SK-N-SH (cell line): ENCODE measurements around the gene BCAS3. TPM values are rescaled to one million over a fixed set of nuclear protein-coding genes. Genes with fewer than 3 reads are reported as not detected.

ENCODE experiments used
- CTCF ChIA-PET: fragments of 300-600, 350-600 bp; formaldehyde crosslinking; extraction: SDS; loops from one replicate; lab custom pipeline; 2021; lab: Yijun Ruan, JAX
- POLR2A ChIA-PET: fragments of 350-600 bp; sonication (Branson Sonifier 250); formaldehyde crosslinking; extraction: SDS; loops from one replicate; lab custom pipeline; 2020; ENCODE audit warnings: antibody characterized with exemption, inconsistent platforms; lab: Yijun Ruan, JAX
- DNase-seq: peaks from one replicate; pipeline ENCODE4 v3.0.0; 2012
- H2AFZ ChIP-seq: fragments of 200-600 bp; sonication (generic); 2 replicates; pipeline ENCODE4 v1.8.1; 2016; ENCODE audit warnings: antibody characterized with exemption, mild to moderate bottlenecking, low read depth
- H3F3A ChIP-seq: fragments of 200-600 bp; sonication (generic); replicated peaks from 2 replicates; pipeline ENCODE3; 2016; ENCODE audit warnings: antibody characterized with exemption, mild to moderate bottlenecking; ENCODE audit not compliant: insufficient read depth
- H3K27ac ChIP-seq, 2 experiments: fragments of 200-500 bp in 1 of 2; fragments of 200-600 bp in 1 of 2; sonication (Bioruptor generic) in 1 of 2; sonication (generic), shearing (Covaris generic) in 1 of 2; 2 replicates each; pipeline versions ENCODE4 v1.5.1 to v1.6.1; 2014 to 2016; ENCODE audit warnings: low read depth in 2 of 2, inconsistent platforms in 1 of 2, low read length in 1 of 2, mild to moderate bottlenecking in 1 of 2, mixed read lengths in 1 of 2
- H3K27me3 ChIP-seq: fragments of 200-600 bp; sonication (generic), shearing (Covaris generic); 2 replicates; pipeline ENCODE4 v1.6.1; 2016; ENCODE audit warnings: mixed run types; ENCODE audit not compliant: insufficient read depth
- H3K36me3 ChIP-seq, 2 experiments: fragments of 200-500 bp in 1 of 2; fragments of 200-600 bp in 1 of 2; sonication (Bioruptor generic) in 1 of 2; sonication (generic) in 1 of 2; replicated peaks in 1 of 2; 2 replicates each; pipeline versions ENCODE3 to v1.5.1; 2014 to 2016; ENCODE audit warnings: low read length in 1 of 2, mild to moderate bottlenecking in 1 of 2; ENCODE audit not compliant: insufficient read depth in 2 of 2, control insufficient read depth in 1 of 2
- H3K4me1 ChIP-seq, 2 experiments: fragments of 200-500 bp in 1 of 2; fragments of 200-600 bp in 1 of 2; sonication (Bioruptor generic) in 1 of 2; sonication (generic), shearing (Covaris generic) in 1 of 2; 2 replicates each; pipeline versions ENCODE4 v1.5.1 to v1.6.1; 2014 to 2016; ENCODE audit warnings: low read depth in 1 of 2, low read length in 1 of 2, mixed run types in 1 of 2; ENCODE audit not compliant: insufficient read depth in 2 of 2, control insufficient read depth in 1 of 2
- H3K4me2 ChIP-seq: fragments of 200-600 bp; sonication (generic), shearing (Covaris generic); 2 replicates; pipeline ENCODE4 v1.6.1; 2017; ENCODE audit warnings: mixed run types
- H3K4me3 ChIP-seq, 2 experiments: fragments of 200-500 bp in 1 of 2; fragments of 200-600 bp in 1 of 2; sonication (Bioruptor generic) in 1 of 2; sonication (generic), shearing (Covaris generic) in 1 of 2; 2 replicates each; pipeline versions ENCODE4 v1.5.1 to v1.8.1; 2014 to 2016; ENCODE audit warnings: low read depth in 2 of 2, inconsistent platforms in 1 of 2, low read length in 1 of 2, mild to moderate bottlenecking in 1 of 2, mixed read lengths in 1 of 2, moderate library complexity in 1 of 2
- H3K79me2 ChIP-seq: fragments of 200-600 bp; sonication (generic); 2 replicates; pipeline ENCODE4 v1.8.1; 2017; ENCODE audit warnings: mild to moderate bottlenecking; ENCODE audit not compliant: insufficient read depth
- H3K9ac ChIP-seq: fragments of 200-600 bp; sonication (generic); 2 replicates; pipeline ENCODE4 v1.6.1; 2017; ENCODE audit warnings: mixed run types
- H3K9me2 ChIP-seq: fragments of 200-600 bp; sonication (generic); 2 replicates; pipeline ENCODE4 v1.6.1; 2017; ENCODE audit warnings: mixed run types
- H3K9me3 ChIP-seq: fragments of 200-600 bp; sonication (generic); 2 replicates; pipeline ENCODE4 v1.6.1; 2017; ENCODE audit warnings: mixed run types, mild to moderate bottlenecking, moderate library complexity
- H4K20me1 ChIP-seq: fragments of 200-600 bp; sonication (generic); 2 replicates; pipeline ENCODE4 v1.6.1; 2017; ENCODE audit warnings: mild to moderate bottlenecking, mixed run types; ENCODE audit not compliant: insufficient read depth
- CHD2 ChIP-seq: fragments of 150-350 bp; IDR thresholded peaks from 2 replicates; pipeline ENCODE4 v1.6.1; 2018; ENCODE audit warnings: low read length; ENCODE audit not compliant: partially characterized antibody
- EP300 ChIP-seq, 2 experiments: IDR thresholded peaks; 2 replicates each; pipeline versions ENCODE4 v1.4.0 to v1.6.1; 2012; ENCODE audit warnings: borderline replicate concordance in 1 of 2, low read depth in 1 of 2, low read length in 1 of 2
- EZH2phosphoT487 ChIP-seq: fragments of 200-600 bp; sonication (generic); IDR thresholded peaks from 2 replicates; pipeline ENCODE4 v1.6.1; 2017; ENCODE audit warnings: low read depth, mixed run types, mild to moderate bottlenecking, antibody characterized with exemption, moderate library complexity, borderline replicate concordance
- FOXM1 ChIP-seq: IDR thresholded peaks from 2 replicates; pipeline ENCODE4 v1.4.0; 2012; ENCODE audit warnings: low read depth, mild to moderate bottlenecking
- GABPA ChIP-seq: IDR thresholded peaks from 2 replicates; pipeline ENCODE4 v1.4.0; 2012; ENCODE audit warnings: low read depth, mild to moderate bottlenecking
- GATA2 ChIP-seq: sonication (generic); formaldehyde crosslinking; IDR thresholded peaks from 2 replicates; pipeline ENCODE4 v1.5.0; 2020; ENCODE audit warnings: mild to moderate bottlenecking, missing genetic modification reagents
- MAX ChIP-seq: IDR thresholded peaks from 2 replicates; pipeline ENCODE4 v1.4.0; 2012; ENCODE audit warnings: low read depth
- NRF1 ChIP-seq: IDR thresholded peaks from 2 replicates; pipeline ENCODE4 v1.6.1; 2012; ENCODE audit warnings: low read depth, mild to moderate bottlenecking, low read length
- POLR2AphosphoS5 ChIP-seq: IDR thresholded peaks from 2 replicates; pipeline ENCODE4 v1.6.1; 2012; ENCODE audit warnings: low read depth, low read length
- RAD21 ChIP-seq: IDR thresholded peaks from 2 replicates; pipeline ENCODE4 v1.6.1; 2012; ENCODE audit warnings: mild to moderate bottlenecking, low read length
- RCOR1 ChIP-seq: fragments of 150-350 bp; IDR thresholded peaks from 2 replicates; pipeline ENCODE4 v1.6.1; 2017; ENCODE audit warnings: antibody characterized with exemption, low read length
- RFX5 ChIP-seq: IDR thresholded peaks from 2 replicates; pipeline ENCODE4 v1.6.1; 2012; ENCODE audit warnings: mild to moderate bottlenecking, improper control_type of control experiment, low read length
- RXRA ChIP-seq: IDR thresholded peaks from 2 replicates; pipeline ENCODE4 v1.4.0; 2012; ENCODE audit warnings: low read depth, mild to moderate bottlenecking, borderline replicate concordance
- YY1 ChIP-seq: IDR thresholded peaks from 2 replicates; pipeline ENCODE4 v1.4.0; 2012; ENCODE audit warnings: low read depth, mild to moderate bottlenecking
- WGBS: methylation state at CpG from one replicate; pipeline ENCODE4 v1.1.6; 2017; ENCODE audit warnings: low lambda C conversion rate; 5-methylcytosine and 5-hydroxymethylcytosine counted together
- polyA plus RNA-seq, 3 experiments: library from polyadenylated mRNA; depleted of rRNA; stranded (reverse); fragments of >200 nt; gene quantifications; 2 replicates each; pipeline ENCODE4 v1.2.3, GENCODE V29; 2012
- TF ChIP-seq, protein P1 (sequence below): IDR thresholded peaks from 2 replicates; pipeline ENCODE4 v1.4.0; 2012; ENCODE audit warnings: low read depth, borderline replicate concordance
- TF ChIP-seq, protein P2 (sequence below): IDR thresholded peaks from 2 replicates; pipeline ENCODE4 v1.4.0; 2012; ENCODE audit warnings: low read depth, borderline replicate concordance
- TF ChIP-seq, protein P3 (sequence below): fragments of 150-350 bp; IDR thresholded peaks from 2 replicates; pipeline ENCODE4 v1.6.1; 2017; ENCODE audit warnings: antibody characterized with exemption, low read length, low read depth, borderline replicate concordance
- TF ChIP-seq, protein P4 (sequence below): fragments of 150-350 bp; IDR thresholded peaks from 2 replicates; pipeline ENCODE4 v1.6.1; 2016; ENCODE audit warnings: mild to moderate bottlenecking, low read depth, low read length
- TF ChIP-seq, protein P5 (sequence below): fragments of 200-600 bp; sonication (generic); IDR thresholded peaks from 2 replicates; pipeline ENCODE4 v1.6.1; 2017; ENCODE audit warnings: antibody characterized with exemption, mild to moderate bottlenecking, moderate library complexity

BCAS3 gene
- polyA plus RNA-seq, 1 of the 3 experiments (the other 2 are of a cell fraction), result 5.9 TPM

- TF ChIP-seq, protein P1, sequence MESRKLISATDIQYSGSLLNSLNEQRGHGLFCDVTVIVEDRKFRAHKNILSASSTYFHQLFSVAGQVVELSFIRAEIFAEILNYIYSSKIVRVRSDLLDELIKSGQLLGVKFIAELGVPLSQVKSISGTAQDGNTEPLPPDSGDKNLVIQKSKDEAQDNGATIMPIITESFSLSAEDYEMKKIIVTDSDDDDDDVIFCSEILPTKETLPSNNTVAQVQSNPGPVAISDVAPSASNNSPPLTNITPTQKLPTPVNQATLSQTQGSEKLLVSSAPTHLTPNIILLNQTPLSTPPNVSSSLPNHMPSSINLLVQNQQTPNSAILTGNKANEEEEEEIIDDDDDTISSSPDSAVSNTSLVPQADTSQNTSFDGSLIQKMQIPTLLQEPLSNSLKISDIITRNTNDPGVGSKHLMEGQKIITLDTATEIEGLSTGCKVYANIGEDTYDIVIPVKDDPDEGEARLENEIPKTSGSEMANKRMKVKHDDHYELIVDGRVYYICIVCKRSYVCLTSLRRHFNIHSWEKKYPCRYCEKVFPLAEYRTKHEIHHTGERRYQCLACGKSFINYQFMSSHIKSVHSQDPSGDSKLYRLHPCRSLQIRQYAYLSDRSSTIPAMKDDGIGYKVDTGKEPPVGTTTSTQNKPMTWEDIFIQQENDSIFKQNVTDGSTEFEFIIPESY, result no peak
- TF ChIP-seq RXRA (no peak), RCOR1 (no peak)
- TF ChIP-seq, protein P2, sequence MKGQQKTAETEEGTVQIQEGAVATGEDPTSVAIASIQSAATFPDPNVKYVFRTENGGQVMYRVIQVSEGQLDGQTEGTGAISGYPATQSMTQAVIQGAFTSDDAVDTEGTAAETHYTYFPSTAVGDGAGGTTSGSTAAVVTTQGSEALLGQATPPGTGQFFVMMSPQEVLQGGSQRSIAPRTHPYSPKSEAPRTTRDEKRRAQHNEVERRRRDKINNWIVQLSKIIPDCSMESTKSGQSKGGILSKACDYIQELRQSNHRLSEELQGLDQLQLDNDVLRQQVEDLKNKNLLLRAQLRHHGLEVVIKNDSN, result no peak
- TF ChIP-seq, all 33 proteins: peak for 0
Observed at GRCh38 chr17:61312406-61313295, 635.0 kb downstream of the BCAS3 start (continued).

- CTCF ChIA-PET, result interaction anchor here (0.9 to 3.3 kb wide), 21 partner anchors 8 to 313 kb away, joined by 3 to 17 read pairs (median 5); partner anchors contain the start of gene TBX2
- H3K27ac ChIP-seq, result peak overlapping the region; percentile 60 to 74; a peak in 3 of 4 replicates
- peaks cover 27% of the 10 kb centered on the region for H3F3A ChIP-seq
- no peaks in the 10 kb centered on the region for H3K79me2 ChIP-seq
- no peaks in the 10 kb centered on the region for H3K9me2 ChIP-seq
- H3K4me2 ChIP-seq, result no peak overlapping the region; the same call in 1 of the 2 replicates
- no peaks in the 10 kb centered on the region for H3K27me3 ChIP-seq
- no peaks in the 10 kb centered on the region for H3K9me3 ChIP-seq
- H3K36me3 ChIP-seq, result no peaks in the 10 kb centered on the region
- WGBS, result 95% methylated on average over 21 of the region's 21 CpGs
- no peaks in the 10 kb centered on the region for H4K20me1 ChIP-seq
- peaks cover 35 to 45% of the 10 kb centered on the region in 2 experiments for H3K4me1 ChIP-seq
- no peak overlapping the region for H2AFZ ChIP-seq
- H3K4me3 ChIP-seq, result no peak overlapping the region
- no peak for DNase-seq
- no peak overlapping the region for H3K9ac ChIP-seq
- POLR2A ChIA-PET, result interaction anchor here (1.0 to 1.7 kb wide), 5 partner anchors 14 to 169 kb away, joined by 3 to 7 read pairs (median 5); partner anchors contain the start of gene TBX2
- TF ChIP-seq RFX5, result no peak
- TF ChIP-seq, protein P3, sequence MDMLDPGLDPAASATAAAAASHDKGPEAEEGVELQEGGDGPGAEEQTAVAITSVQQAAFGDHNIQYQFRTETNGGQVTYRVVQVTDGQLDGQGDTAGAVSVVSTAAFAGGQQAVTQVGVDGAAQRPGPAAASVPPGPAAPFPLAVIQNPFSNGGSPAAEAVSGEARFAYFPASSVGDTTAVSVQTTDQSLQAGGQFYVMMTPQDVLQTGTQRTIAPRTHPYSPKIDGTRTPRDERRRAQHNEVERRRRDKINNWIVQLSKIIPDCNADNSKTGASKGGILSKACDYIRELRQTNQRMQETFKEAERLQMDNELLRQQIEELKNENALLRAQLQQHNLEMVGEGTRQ, result no peak
- TF ChIP-seq CHD2, result no peak
- TF ChIP-seq RAD21, result no peak
- TF ChIP-seq YY1, result no peak
- TF ChIP-seq EZH2phosphoT487, result no peak
- TF ChIP-seq, protein P4, sequence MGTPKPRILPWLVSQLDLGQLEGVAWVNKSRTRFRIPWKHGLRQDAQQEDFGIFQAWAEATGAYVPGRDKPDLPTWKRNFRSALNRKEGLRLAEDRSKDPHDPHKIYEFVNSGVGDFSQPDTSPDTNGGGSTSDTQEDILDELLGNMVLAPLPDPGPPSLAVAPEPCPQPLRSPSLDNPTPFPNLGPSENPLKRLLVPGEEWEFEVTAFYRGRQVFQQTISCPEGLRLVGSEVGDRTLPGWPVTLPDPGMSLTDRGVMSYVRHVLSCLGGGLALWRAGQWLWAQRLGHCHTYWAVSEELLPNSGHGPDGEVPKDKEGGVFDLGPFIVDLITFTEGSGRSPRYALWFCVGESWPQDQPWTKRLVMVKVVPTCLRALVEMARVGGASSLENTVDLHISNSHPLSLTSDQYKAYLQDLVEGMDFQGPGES, result no peak
- TF ChIP-seq, protein P5, sequence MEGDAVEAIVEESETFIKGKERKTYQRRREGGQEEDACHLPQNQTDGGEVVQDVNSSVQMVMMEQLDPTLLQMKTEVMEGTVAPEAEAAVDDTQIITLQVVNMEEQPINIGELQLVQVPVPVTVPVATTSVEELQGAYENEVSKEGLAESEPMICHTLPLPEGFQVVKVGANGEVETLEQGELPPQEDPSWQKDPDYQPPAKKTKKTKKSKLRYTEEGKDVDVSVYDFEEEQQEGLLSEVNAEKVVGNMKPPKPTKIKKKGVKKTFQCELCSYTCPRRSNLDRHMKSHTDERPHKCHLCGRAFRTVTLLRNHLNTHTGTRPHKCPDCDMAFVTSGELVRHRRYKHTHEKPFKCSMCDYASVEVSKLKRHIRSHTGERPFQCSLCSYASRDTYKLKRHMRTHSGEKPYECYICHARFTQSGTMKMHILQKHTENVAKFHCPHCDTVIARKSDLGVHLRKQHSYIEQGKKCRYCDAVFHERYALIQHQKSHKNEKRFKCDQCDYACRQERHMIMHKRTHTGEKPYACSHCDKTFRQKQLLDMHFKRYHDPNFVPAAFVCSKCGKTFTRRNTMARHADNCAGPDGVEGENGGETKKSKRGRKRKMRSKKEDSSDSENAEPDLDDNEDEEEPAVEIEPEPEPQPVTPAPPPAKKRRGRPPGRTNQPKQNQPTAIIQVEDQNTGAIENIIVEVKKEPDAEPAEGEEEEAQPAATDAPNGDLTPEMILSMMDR, result no peak
- TF ChIP-seq EP300 (IDR thresholded peaks at IDR 0.05; ENCODE audit: borderline replicate concordance in 1 of 2, low read depth in 1 of 2, low read length in 1 of 2), result no peak
- TF ChIP-seq NRF1, result no peak
- no peak for TF ChIP-seq RXRA
- no peak for TF ChIP-seq MAX
- no peak for TF ChIP-seq FOXM1
- no peak for TF ChIP-seq GABPA
- TF ChIP-seq GATA2 (CRISPR knock-in tag), result no peak
- no peak for TF ChIP-seq POLR2AphosphoS5
Observed at GRCh38 chr17:61313461-61314326, 636.0 kb downstream of the BCAS3 start.
